Thyroid gland (tissue), 4 donors: ENCODE measurements around the gene SERPINA9. TPM values are rescaled to one million over a fixed set of nuclear protein-coding genes. Genes with fewer than 3 reads are reported as not detected.

Experiments
- DNase-seq, 2 donors: peaks; one replicate each; pipeline ENCODE4 v3.0.0-alpha.2; 2019
- H3K27ac ChIP-seq, 3 donors: fragments of 200-600 bp; sonication (generic); 1 replicate in 2 of 3; 2 replicates in 1 of 3; pipeline ENCODE4 v1.5.1; 2016 to 2019; ENCODE audit warnings: mild to moderate bottlenecking in 1 of 3, moderate library complexity in 1 of 3
- H3K27me3 ChIP-seq: fragments of 200-600 bp; sonication (generic); one replicate; pipeline ENCODE4 v1.5.1; 2019
- H3K36me3 ChIP-seq, 2 donors: fragments of 200-600 bp; sonication (generic); one replicate each; pipeline ENCODE4 v1.5.1; 2016 to 2019
- H3K4me1 ChIP-seq, 2 donors: fragments of 200-600 bp; sonication (generic); one replicate each; pipeline ENCODE4 v1.5.1; 2017 to 2019
- H3K4me3 ChIP-seq, 3 donors: fragments of 200-600 bp; sonication (generic); replicated peaks in 1 of 3; 1 replicate in 2 of 3; 2 replicates in 1 of 3; pipeline ENCODE4 v1.5.1; 2016; ENCODE audit warnings: mild to moderate bottlenecking in 1 of 3
- H3K9me3 ChIP-seq: fragments of 200-600 bp; sonication (generic); one replicate; pipeline ENCODE4 v1.5.1; 2017
- POLR2A ChIP-seq, 2 donors: fragments of 450-650 bp; IDR thresholded peaks; one replicate each; pipeline ENCODE4 v1.6.1; 2017; ENCODE audit warnings: antibody characterized with exemption in 2 of 2, mild to moderate bottlenecking in 2 of 2, moderate library complexity in 1 of 2
- WGBS, 2 donors: methylation state at CpG; one replicate each; pipeline ENCODE4 v1.1.5; 2017; 5-methylcytosine and 5-hydroxymethylcytosine counted together
- intact Hi-C: fragments of 100-400 bp; cut with DNase I; formaldehyde crosslinking; loops from one replicate; pipeline ENCODE4 v1.15.1; 2023
- total RNA-seq, 4 donors: library from RNA; depleted of rRNA; stranded (reverse); fragments of >200 nt; gene quantifications; one replicate each; pipeline ENCODE4 v1.2.3, GENCODE V29; 2016
- TF ChIP-seq, protein P1 (sequence below), 6 experiments: fragments of 200-600 bp in 3 of 6; fragments of 450-650 bp in 3 of 6; sonication (generic) in 3 of 6; IDR thresholded peaks; one replicate each; pipeline ENCODE4 v1.5.1; 2016 to 2019; ENCODE audit warnings: antibody characterized with exemption in 6 of 6, mild to moderate bottlenecking in 2 of 6, inconsistent platforms in 1 of 6, moderate library complexity in 1 of 6

Gene SERPINA9
- total RNA-seq, 4 donors from 2014 or later, result not detected

DNA sequence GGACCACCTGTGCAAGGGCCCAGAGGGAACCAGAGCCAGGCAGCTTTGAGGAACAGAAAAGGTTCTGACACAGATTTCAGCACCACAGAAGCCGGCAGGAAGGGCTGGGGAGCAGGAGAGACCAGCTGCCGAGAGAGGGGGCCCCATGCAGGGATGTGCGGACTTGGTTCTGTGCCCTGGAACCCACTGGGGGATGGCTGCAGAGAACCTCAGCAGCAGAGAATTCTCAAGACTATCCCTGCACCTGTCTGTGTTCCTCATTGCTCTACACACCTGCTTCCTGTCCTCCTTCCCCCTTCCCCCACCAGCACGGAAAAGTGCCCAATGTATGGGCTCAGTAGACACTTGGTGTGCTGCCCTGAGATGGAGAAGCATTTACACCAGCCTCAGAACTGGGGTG, 3.2 kb downstream of the SERPINA9 start:
- intact Hi-C loops, result no loop called here
- H3K4me3 ChIP-seq, result no peak overlapping the region
- no peaks in the 10 kb centered on the region for H3K36me3 ChIP-seq
- no peaks in the 10 kb centered on the region for H3K27me3 ChIP-seq
- 52 to 64% methylated on average over 4 of the region's 4 CpGs for WGBS, 2 donors
- TF ChIP-seq, protein P1, sequence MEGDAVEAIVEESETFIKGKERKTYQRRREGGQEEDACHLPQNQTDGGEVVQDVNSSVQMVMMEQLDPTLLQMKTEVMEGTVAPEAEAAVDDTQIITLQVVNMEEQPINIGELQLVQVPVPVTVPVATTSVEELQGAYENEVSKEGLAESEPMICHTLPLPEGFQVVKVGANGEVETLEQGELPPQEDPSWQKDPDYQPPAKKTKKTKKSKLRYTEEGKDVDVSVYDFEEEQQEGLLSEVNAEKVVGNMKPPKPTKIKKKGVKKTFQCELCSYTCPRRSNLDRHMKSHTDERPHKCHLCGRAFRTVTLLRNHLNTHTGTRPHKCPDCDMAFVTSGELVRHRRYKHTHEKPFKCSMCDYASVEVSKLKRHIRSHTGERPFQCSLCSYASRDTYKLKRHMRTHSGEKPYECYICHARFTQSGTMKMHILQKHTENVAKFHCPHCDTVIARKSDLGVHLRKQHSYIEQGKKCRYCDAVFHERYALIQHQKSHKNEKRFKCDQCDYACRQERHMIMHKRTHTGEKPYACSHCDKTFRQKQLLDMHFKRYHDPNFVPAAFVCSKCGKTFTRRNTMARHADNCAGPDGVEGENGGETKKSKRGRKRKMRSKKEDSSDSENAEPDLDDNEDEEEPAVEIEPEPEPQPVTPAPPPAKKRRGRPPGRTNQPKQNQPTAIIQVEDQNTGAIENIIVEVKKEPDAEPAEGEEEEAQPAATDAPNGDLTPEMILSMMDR (IDR thresholded peaks at IDR 0.05), result no peak
- no peaks in the 10 kb centered on the region for H3K4me1 ChIP-seq
- no peak overlapping the region for H3K27ac ChIP-seq
- H3K9me3 ChIP-seq, result no peaks in the 10 kb centered on the region
- DNase-seq, result no peak

DNA sequence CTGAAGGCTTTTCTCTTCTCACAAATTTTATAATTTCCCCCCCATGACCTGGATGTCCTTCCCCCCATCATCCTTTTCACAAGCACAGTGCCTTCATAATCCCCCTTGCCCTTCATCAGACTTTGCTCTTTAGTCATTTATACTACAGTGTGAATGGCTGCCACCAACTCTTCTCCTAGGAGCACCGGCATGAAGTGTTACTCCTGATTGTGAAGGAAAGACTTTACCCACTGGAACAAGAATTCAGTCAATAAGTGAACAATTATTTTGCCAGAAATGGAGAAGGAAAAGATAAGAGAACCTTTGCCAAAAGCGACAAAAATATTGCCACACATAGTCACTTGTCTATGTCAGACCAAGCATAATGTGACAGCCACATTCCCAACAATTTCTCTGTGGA, 5.0 kb downstream of the SERPINA9 start:
- Histone ChIP-seq H3K4me3 (no peak overlapping the region), H3K27me3 (no peaks in the 10 kb centered on the region), H3K9me3 (no peaks in the 10 kb centered on the region), H3K4me1 (no peaks in the 10 kb centered on the region), H3K27ac (no peak overlapping the region), H3K36me3 (no peaks in the 10 kb centered on the region)
- intact Hi-C loops, result no loop called here
- DNase-seq, result no peak
- TF ChIP-seq, protein P1 (IDR thresholded peaks at IDR 0.05), result no peak
- TF ChIP-seq POLR2A (IDR thresholded peaks at IDR 0.05), result no peak
- WGBS, 2 donors, result 94 to 96% methylated on average over 2 of the region's 2 CpGs

DNA sequence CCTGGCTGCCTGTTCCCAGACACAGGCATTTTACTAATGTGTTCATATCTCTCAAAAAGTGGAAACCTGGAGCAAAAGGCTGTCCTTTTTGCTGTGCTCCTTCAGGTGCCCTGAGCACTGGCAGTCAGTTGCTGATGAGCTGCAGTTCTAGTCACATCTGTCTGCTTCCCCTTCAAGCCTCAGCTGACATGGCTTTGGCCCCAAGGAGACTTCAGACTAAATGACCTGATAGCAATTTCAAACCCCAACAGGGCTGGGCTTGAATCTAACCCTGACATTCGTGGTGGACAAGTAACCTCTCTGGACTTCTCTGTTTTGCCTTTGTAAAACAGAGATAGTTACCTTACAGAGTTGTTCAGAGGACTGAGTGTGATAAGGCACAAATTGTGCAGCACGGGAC, 5.7 kb downstream of the SERPINA9 start:
- no peak overlapping the region for H3K27ac ChIP-seq
- TF ChIP-seq, protein P1 (IDR thresholded peaks at IDR 0.05), result no peak
- no peak for TF ChIP-seq POLR2A (IDR thresholded peaks at IDR 0.05)
- H3K9me3 ChIP-seq, result no peaks in the 10 kb centered on the region
- no peaks in the 10 kb centered on the region for H3K4me1 ChIP-seq
- WGBS, 2 donors, result 78 to 82% methylated on average over 2 of the region's 2 CpGs
- DNase-seq, result no peak
- no peak overlapping the region for H3K4me3 ChIP-seq
- intact Hi-C loops, result no loop called here
- H3K36me3 ChIP-seq, result no peaks in the 10 kb centered on the region
- no peaks in the 10 kb centered on the region for H3K27me3 ChIP-seq

DNA sequence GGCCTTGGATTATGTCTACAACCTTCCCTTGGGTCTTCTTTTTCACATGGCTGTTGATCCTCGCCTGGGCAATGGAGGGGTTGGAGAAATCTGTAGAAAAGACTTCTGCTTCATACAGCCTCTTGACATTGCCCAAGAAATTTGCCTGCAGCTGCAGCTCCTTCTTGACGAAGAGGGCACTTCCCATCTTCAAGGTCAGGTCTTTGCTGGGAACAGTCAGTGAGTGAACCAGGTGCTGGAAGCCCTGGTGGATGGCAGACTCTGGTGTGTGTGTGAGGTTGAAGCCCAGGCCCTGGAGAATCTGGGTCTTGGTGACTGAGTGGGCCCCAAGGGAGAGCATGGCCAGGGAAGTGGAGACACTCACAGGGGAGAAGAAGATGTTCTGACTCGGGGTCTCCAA, 6.7 kb downstream of the SERPINA9 start:
- Histone ChIP-seq H3K9me3 (no peaks in the 10 kb centered on the region), H3K4me3 (no peak overlapping the region), H3K27ac (no peak overlapping the region), H3K4me1 (no peaks in the 10 kb centered on the region), H3K36me3 (no peaks in the 10 kb centered on the region), H3K27me3 (no peaks in the 10 kb centered on the region)
- 80 to 88% methylated on average over 3 of the region's 3 CpGs for WGBS, 2 donors
- TF ChIP-seq, protein P1 (IDR thresholded peaks at IDR 0.05), result no peak
- no peak for DNase-seq
- intact Hi-C loops, result no loop called here

- no peak for DNase-seq
- Histone ChIP-seq H3K9me3 (no peaks in the 10 kb centered on the region), H3K36me3 (no peaks in the 10 kb centered on the region), H3K4me3 (no peak overlapping the region), H3K27ac (no peak overlapping the region), H3K27me3 (no peaks in the 10 kb centered on the region), H3K4me1 (no peaks in the 10 kb centered on the region)
- 85 to 91% methylated on average over 4 of the region's 4 CpGs for WGBS, 2 donors
- TF ChIP-seq POLR2A (IDR thresholded peaks at IDR 0.05), result no peak
- TF ChIP-seq, protein P1 (IDR thresholded peaks at IDR 0.05), result no peak
- intact Hi-C loops, result no loop called here
Measured at GRCh38 chr14:94467728-94468520, 8.1 kb downstream of the SERPINA9 start.
